HAP-1 (cell line): ENCODE measurements around the gene STUM.
"Not testable (repeated sequence)": the region's sequence is repeated elsewhere in the genome, so short reads cannot be mapped to it uniquely, and the experiment has no call there.

Experiments
- DNase-seq, 2 experiments: peaks; one replicate each; pipeline ENCODE4 v3.0.0-alpha.2; 2016 to 2020; ENCODE audit warnings: low spot score in 2 of 2
- H3K27me3 ChIP-seq: fragments of 250-450 bp; sonication (Bioruptor Pico); 2 replicates; pipeline ENCODE4 v1.5.1; 2020; ENCODE audit warnings: low read depth, mild to moderate bottlenecking, moderate library complexity
- H3K36me3 ChIP-seq: fragments of 250-450 bp; sonication (Bioruptor Pico); replicated peaks from 2 replicates; pipeline ENCODE4 v1.5.1; 2020; ENCODE audit warnings: mild to moderate bottlenecking
- H3K4me1 ChIP-seq: fragments of 250-450 bp; sonication (Bioruptor Pico); 2 replicates; pipeline ENCODE4 v1.5.1; 2020; ENCODE audit warnings: mild to moderate bottlenecking
- H3K4me3 ChIP-seq: fragments of 250-450 bp; sonication (Bioruptor Pico); 2 replicates; pipeline ENCODE4 v1.5.1; 2020; ENCODE audit warnings: mild to moderate bottlenecking, moderate library complexity
- H3K9me3 ChIP-seq: fragments of 250-450 bp; sonication (Bioruptor Pico); 2 replicates; pipeline ENCODE4 v1.5.1; 2020; ENCODE audit warnings: mild to moderate bottlenecking, moderate library complexity
- in situ Hi-C: fragments of 300-500 bp; cut with MboI; formaldehyde crosslinking; loops from 3 replicates; pipeline ENCODE4 v1.14.3; 2020; ENCODE audit warnings: low sequenced_read_pairs, inconsistent platforms, mixed read lengths

The STUM gene

GRCh38 chr1:226586650-226587422 is 38.3 kb downstream of the STUM start:
- H3K27me3 ChIP-seq, result no peaks in the 10 kb centered on the region
- H3K4me3 ChIP-seq, result no peak overlapping the region
- in situ Hi-C loops, result no loop called here
- H3K9me3 ChIP-seq, result no peaks in the 10 kb centered on the region
- H3K4me1 ChIP-seq, result no peaks in the 10 kb centered on the region
- DNase-seq, result no peak
- H3K36me3 ChIP-seq, result no peaks in the 10 kb centered on the region

GRCh38 chr1:226588484-226588883 is 39.9 kb downstream of the STUM start:
- Histone ChIP-seq H3K9me3 (no peaks in the 10 kb centered on the region), H3K4me3 (no peak overlapping the region), H3K36me3 (no peaks in the 10 kb centered on the region), H3K4me1 (no peaks in the 10 kb centered on the region), H3K27me3 (no peaks in the 10 kb centered on the region)
- in situ Hi-C loops, result no loop called here
- DNase-seq, result no peak

- H3K36me3 ChIP-seq, result no peaks in the 10 kb centered on the region
- no peaks in the 10 kb centered on the region for H3K27me3 ChIP-seq
- DNase-seq, result no peak
- H3K9me3 ChIP-seq, result no peaks in the 10 kb centered on the region
- H3K4me3 ChIP-seq, result no peak overlapping the region
- no peaks in the 10 kb centered on the region for H3K4me1 ChIP-seq
- in situ Hi-C loops, result no loop called here
Observed at GRCh38 chr1:226589008-226589733, 40.6 kb downstream of the STUM start.

GRCh38 chr1:226590614-226591013 is 42.0 kb downstream of the STUM start:
- H3K4me3 ChIP-seq, result no peak overlapping the region
- H3K36me3 ChIP-seq, result no peaks in the 10 kb centered on the region
- no peaks in the 10 kb centered on the region for H3K27me3 ChIP-seq
- H3K4me1 ChIP-seq, result no peaks in the 10 kb centered on the region
- DNase-seq, result no peak
- in situ Hi-C loops, result no loop called here
- no peaks in the 10 kb centered on the region for H3K9me3 ChIP-seq

- peaks cover 9% of the 10 kb centered on the region; the same call in 1 of the 2 replicates for H3K27me3 ChIP-seq
- in situ Hi-C loops, result no loop called here
- no peak for DNase-seq
- no peak overlapping the region for H3K4me3 ChIP-seq
- no peaks in the 10 kb centered on the region for H3K36me3 ChIP-seq
- no peaks in the 10 kb centered on the region for H3K9me3 ChIP-seq
- H3K4me1 ChIP-seq, result no peaks in the 10 kb centered on the region
Observed at GRCh38 chr1:226593541-226593940, 45.0 kb downstream of the STUM start.

GRCh38 chr1:226596531-226597165 is 48.1 kb downstream of the STUM start:
- Histone ChIP-seq H3K4me3 (no peak overlapping the region), H3K4me1 (no peaks in the 10 kb centered on the region), H3K36me3 (no peaks in the 10 kb centered on the region), H3K27me3 (peaks cover 14% of the 10 kb centered on the region; the same call in 1 of the 2 replicates), H3K9me3 (no peaks in the 10 kb centered on the region)
- in situ Hi-C loops, result no loop called here
- DNase-seq, result no peak

- H3K4me3 ChIP-seq, result no peak overlapping the region
- H3K4me1 ChIP-seq, result no peaks in the 10 kb centered on the region
- no peaks in the 10 kb centered on the region for H3K9me3 ChIP-seq
- no peak for DNase-seq
- H3K27me3 ChIP-seq, result peaks cover 14% of the 10 kb centered on the region; the same call in 1 of the 2 replicates
- in situ Hi-C loops, result no loop called here
- no peaks in the 10 kb centered on the region for H3K36me3 ChIP-seq
Observed at GRCh38 chr1:226597616-226598454, 49.3 kb downstream of the STUM start.

- H3K9me3 ChIP-seq, result no peaks in the 10 kb centered on the region
- DNase-seq, result no peak
- in situ Hi-C loops, result no loop called here
- no peak overlapping the region for H3K4me3 ChIP-seq
- H3K4me1 ChIP-seq, result no peaks in the 10 kb centered on the region
- peaks cover 14% of the 10 kb centered on the region; the same call in 1 of the 2 replicates for H3K27me3 ChIP-seq
- H3K36me3 ChIP-seq, result no peaks in the 10 kb centered on the region
Observed at GRCh38 chr1:226598455-226598849, 49.9 kb downstream of the STUM start.

GRCh38 chr1:226598955-226599354 is 50.4 kb downstream of the STUM start:
- in situ Hi-C loops, H3K4me1 ChIP-seq, H3K4me3 ChIP-seq, H3K36me3 ChIP-seq, DNase-seq, H3K9me3 ChIP-seq: not testable (repeated sequence)
- H3K27me3 ChIP-seq, result peaks cover 14% of the 10 kb centered on the region; the same call in 1 of the 2 replicates

GRCh38 chr1:226599636-226600238 is 51.2 kb downstream of the STUM start:
- Histone ChIP-seq H3K9me3 (no peaks in the 10 kb centered on the region), H3K4me3 (no peak overlapping the region), H3K27me3 (peaks cover 14% of the 10 kb centered on the region; the same call in 1 of the 2 replicates), H3K36me3 (no peaks in the 10 kb centered on the region), H3K4me1 (no peaks in the 10 kb centered on the region)
- in situ Hi-C loops, result no loop called here
- no peak for DNase-seq

- H3K36me3 ChIP-seq, result no peaks in the 10 kb centered on the region
- H3K4me1 ChIP-seq, result no peaks in the 10 kb centered on the region
- no peak overlapping the region for H3K4me3 ChIP-seq
- peaks cover 14% of the 10 kb centered on the region; the same call in 1 of the 2 replicates for H3K27me3 ChIP-seq
- H3K9me3 ChIP-seq, result no peaks in the 10 kb centered on the region
- DNase-seq, result no peak
- in situ Hi-C loops, result no loop called here
Observed at GRCh38 chr1:226600254-226600653, 51.7 kb downstream of the STUM start.

- H3K9me3 ChIP-seq, result no peaks in the 10 kb centered on the region
- H3K4me3 ChIP-seq, result no peak overlapping the region
- in situ Hi-C loops, result no loop called here
- H3K4me1 ChIP-seq, result no peaks in the 10 kb centered on the region
- DNase-seq, result no peak
- no peaks in the 10 kb centered on the region for H3K36me3 ChIP-seq
- peaks cover 14% of the 10 kb centered on the region; the same call in 1 of the 2 replicates for H3K27me3 ChIP-seq
Observed at GRCh38 chr1:226601456-226601855, 52.9 kb downstream of the STUM start.
